Colonic mucosa (tissue), 4 donors: ENCODE measurements around the gene LNP1. TPM values are rescaled to one million over a fixed set of nuclear protein-coding genes. Genes with fewer than 3 reads are reported as not detected.
"Not testable (repeated sequence)": the region's sequence is repeated elsewhere in the genome, so short reads cannot be mapped to it uniquely, and the experiment has no call there.

Experiments used
- DNase-seq: peaks from one replicate; pipeline ENCODE4 v3.0.0-alpha.2; 2020
- H3K27ac ChIP-seq: fragments of 200-600 bp; one replicate; pipeline ENCODE4 v1.8.0; 2021
- H3K27me3 ChIP-seq: fragments of 200-600 bp; one replicate; pipeline ENCODE4 v1.8.0; 2021
- H3K36me3 ChIP-seq: fragments of 200-600 bp; one replicate; pipeline ENCODE4 v1.8.0; 2021
- H3K4me1 ChIP-seq: fragments of 200-600 bp; one replicate; pipeline ENCODE4 v1.8.0; 2021; ENCODE audit warnings: mild to moderate bottlenecking
- H3K4me3 ChIP-seq: fragments of 200-600 bp; one replicate; pipeline ENCODE4 v1.8.0; 2021
- H3K9ac ChIP-seq, 2 donors: one replicate each; pipeline ENCODE4 v1.7.0; 2013; ENCODE audit warnings: control low read depth in 2 of 2, low read depth in 2 of 2, low read length in 2 of 2
- H3K9me3 ChIP-seq: fragments of 200-600 bp; one replicate; pipeline ENCODE4 v1.8.0; 2021
- intact Hi-C: fragments of 100-400 bp; cut with DNase I; formaldehyde crosslinking; loops from one replicate; pipeline ENCODE4 v1.14.1; 2022
- total RNA-seq, 2 donors: library from RNA; stranded (reverse); fragmentation: NEBNext Ultra II Directional in 1 of 2; extraction: Animal tissue kit (Norgen Biotek cat#: 25700) in 1 of 2; gene quantifications; one replicate each; pipeline ENCODE4 v1.2.1, GENCODE V29; 2021
- TF ChIP-seq, protein P1 (sequence below): fragments of 200-600 bp; IDR thresholded peaks from one replicate; pipeline ENCODE4 v1.8.0; 2022; ENCODE audit warnings: antibody characterized with exemption, mild to moderate bottlenecking
- donor health status: healthy.
- donor health status: DM: no; HTN: no; CAD: no.
- donor health status: DM: no; HTN: no; CAD: no.

The LNP1 gene
- total RNA-seq, 2 donors from 2014 or later, result 0.74 to 1.4 TPM

DNA sequence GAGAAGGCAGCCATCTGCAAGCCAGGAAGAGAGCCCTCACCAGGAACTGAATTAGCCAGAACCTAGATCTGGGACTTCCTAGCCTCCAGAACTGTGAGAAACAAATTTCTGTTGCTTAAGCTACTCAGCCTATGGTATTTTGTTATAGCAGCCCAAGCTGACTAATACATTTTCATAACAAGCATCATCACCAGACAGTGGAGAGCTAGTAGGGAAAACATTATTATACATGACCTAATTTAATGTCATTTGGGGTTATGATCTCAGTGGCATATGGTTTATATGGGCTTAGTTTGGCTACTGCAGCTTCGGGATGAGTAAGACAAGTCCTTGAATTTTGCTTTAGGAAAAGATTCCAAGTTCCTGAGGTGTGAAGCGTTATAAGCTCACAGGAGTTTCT is 35.6 kb downstream of the LNP1 start:
- Histone ChIP-seq H3K27ac (no peak overlapping the region), H3K9ac (no peak overlapping the region), H3K4me1 (no peaks in the 10 kb centered on the region), H3K27me3 (no peaks in the 10 kb centered on the region), H3K36me3 (no peaks in the 10 kb centered on the region), H3K9me3 (no peaks in the 10 kb centered on the region), H3K4me3 (no peak overlapping the region)
- no peak for DNase-seq
- intact Hi-C loops, result no loop called here
- TF ChIP-seq, protein P1, sequence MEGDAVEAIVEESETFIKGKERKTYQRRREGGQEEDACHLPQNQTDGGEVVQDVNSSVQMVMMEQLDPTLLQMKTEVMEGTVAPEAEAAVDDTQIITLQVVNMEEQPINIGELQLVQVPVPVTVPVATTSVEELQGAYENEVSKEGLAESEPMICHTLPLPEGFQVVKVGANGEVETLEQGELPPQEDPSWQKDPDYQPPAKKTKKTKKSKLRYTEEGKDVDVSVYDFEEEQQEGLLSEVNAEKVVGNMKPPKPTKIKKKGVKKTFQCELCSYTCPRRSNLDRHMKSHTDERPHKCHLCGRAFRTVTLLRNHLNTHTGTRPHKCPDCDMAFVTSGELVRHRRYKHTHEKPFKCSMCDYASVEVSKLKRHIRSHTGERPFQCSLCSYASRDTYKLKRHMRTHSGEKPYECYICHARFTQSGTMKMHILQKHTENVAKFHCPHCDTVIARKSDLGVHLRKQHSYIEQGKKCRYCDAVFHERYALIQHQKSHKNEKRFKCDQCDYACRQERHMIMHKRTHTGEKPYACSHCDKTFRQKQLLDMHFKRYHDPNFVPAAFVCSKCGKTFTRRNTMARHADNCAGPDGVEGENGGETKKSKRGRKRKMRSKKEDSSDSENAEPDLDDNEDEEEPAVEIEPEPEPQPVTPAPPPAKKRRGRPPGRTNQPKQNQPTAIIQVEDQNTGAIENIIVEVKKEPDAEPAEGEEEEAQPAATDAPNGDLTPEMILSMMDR, result no peak

DNA sequence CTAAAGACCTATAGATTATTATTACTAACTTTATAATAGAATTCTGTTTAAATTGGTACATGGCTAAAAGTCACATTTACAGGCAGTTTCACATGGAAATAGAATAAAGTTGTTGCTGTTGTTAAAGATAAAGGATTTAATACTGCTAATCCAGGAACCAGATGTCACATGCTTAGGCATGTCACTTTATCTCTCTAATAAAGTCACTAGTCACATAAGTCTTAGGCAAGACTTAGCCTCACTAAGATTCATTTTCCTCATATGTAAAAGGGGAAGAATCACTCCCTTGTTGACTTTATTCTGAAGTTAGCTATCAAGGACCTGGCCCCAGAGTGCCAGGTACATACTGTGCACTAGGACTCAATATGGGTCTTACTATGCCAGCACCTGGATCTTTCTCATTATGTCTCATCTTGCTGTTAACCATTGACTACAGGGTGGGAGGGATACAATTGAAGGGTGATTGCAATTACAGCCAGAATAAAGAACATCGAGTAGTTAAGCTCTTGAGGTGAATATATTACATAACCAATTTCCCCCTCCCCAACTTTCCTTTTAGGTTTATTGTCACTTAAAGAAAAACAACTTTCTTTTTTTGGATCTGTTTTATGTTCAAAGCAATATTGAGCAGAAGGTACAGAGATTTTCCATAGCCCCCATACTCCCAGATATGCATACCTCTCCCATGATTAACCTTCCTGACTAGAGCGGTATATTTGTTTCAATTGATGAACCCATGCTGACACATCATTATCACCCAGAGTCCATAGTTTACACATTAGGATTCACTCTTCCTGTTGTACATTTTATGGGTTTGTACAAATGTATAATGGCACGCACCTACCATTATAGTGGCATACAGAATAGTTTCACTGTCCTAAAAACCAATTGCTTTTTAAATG is 36.6 kb downstream of the LNP1 start:
- Histone ChIP-seq H3K4me1 (no peaks in the 10 kb centered on the region), H3K9ac (no peak overlapping the region), H3K27ac (no peak overlapping the region), H3K9me3 (no peaks in the 10 kb centered on the region), H3K36me3 (no peaks in the 10 kb centered on the region), H3K4me3 (no peak overlapping the region), H3K27me3 (no peaks in the 10 kb centered on the region)
- intact Hi-C loops, result no loop called here
- TF ChIP-seq, protein P1, result no peak
- no peak for DNase-seq

DNA sequence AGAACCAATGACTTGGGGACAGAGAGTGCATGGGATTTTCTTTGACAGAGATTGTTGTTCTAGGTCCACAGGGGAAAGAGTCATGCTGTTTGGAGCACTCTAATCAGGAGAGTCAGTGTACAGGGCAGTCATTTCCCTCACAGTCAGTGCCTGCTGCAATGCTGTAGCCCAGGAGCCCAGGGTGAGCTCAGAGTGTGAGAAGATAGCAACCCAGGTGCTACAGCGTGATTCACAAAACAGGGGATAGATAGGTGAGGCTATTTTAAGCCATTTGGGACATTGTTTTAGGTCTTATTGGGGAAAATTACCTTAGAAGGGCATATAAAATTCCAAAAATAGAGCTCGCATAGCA is 37.3 kb downstream of the LNP1 start:
- TF ChIP-seq, protein P1, result no peak
- intact Hi-C loops, result no loop called here
- no peak overlapping the region for H3K27ac ChIP-seq
- no peak overlapping the region for H3K4me3 ChIP-seq
- H3K9me3 ChIP-seq, result no peaks in the 10 kb centered on the region
- no peaks in the 10 kb centered on the region for H3K4me1 ChIP-seq
- H3K27me3 ChIP-seq, result no peaks in the 10 kb centered on the region
- H3K36me3 ChIP-seq, result no peaks in the 10 kb centered on the region
- no peak overlapping the region for H3K9ac ChIP-seq
- no peak for DNase-seq

DNA sequence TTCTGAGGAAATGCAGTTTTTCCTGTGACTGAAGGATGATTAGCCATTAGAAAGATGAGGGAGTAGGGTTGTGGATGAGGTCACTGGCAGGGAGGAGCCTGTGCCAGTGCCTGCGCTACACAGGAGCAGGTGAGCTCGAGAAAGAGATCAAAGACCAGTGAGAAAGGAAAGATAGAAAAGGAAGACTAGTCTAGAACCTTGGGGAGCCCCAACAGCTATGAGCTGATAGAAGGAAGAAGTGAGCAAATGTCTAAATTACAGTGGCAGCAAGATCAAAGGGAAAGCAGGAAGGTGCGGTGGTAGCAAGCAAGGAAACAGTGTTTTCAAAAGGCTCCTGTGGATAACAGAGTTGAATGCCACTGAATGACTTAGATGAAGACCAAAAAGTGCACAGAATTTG is 39.6 kb downstream of the LNP1 start:
- intact Hi-C loops, result no loop called here
- no peak for DNase-seq
- Histone ChIP-seq H3K9me3 (no peaks in the 10 kb centered on the region), H3K4me3 (no peak overlapping the region), H3K36me3 (no peaks in the 10 kb centered on the region), H3K27ac (no peak overlapping the region), H3K4me1 (no peaks in the 10 kb centered on the region), H3K27me3 (no peaks in the 10 kb centered on the region), H3K9ac (no peak overlapping the region)
- TF ChIP-seq, protein P1, result no peak

DNA sequence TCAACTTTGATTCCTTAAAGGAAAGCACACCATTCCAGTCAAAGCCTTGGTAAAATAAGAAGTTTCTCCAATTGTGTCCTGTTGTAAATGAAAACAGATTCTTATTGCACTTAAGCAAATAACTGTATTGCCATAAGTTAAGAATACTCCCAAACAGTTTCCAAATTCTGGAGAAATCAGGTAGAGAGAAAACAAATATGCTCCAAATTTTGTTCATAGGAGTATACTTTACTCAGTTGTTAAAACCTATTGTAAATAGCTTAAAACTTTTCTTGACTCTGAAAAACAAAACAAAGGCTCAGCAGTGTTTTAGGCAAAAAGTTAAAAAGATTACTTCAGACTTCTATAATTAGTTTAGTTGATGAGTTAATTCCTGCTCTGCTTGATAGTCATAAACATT is 42.4 kb downstream of the LNP1 start:
- intact Hi-C loops, result no loop called here
- H3K4me3 ChIP-seq, result no peak overlapping the region
- H3K9me3 ChIP-seq, result no peaks in the 10 kb centered on the region
- no peaks in the 10 kb centered on the region for H3K4me1 ChIP-seq
- H3K9ac ChIP-seq, result no peak overlapping the region
- no peak overlapping the region for H3K27ac ChIP-seq
- no peak for DNase-seq
- H3K36me3 ChIP-seq, result no peaks in the 10 kb centered on the region
- TF ChIP-seq, protein P1, result no peak
- H3K27me3 ChIP-seq, result no peaks in the 10 kb centered on the region

DNA sequence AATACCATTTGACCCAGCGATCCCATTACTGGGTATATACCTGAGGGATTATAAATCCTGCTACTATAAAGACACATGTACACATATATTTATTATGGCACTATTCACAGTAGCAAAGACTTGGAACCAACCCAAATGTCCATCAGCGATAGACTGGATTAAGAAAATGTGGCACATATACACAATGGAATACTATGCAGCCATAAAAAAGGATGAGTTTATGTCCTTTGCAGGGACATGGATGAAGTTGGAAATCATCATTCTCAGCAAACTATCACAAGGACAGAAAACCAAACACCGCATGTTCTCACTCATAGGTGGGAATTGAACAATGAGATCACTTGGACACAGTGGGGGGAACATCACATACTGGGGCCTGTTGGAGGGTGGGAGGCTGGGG is 45.7 kb downstream of the LNP1 start:
- DNase-seq, H3K36me3 ChIP-seq, H3K27me3 ChIP-seq, H3K27ac ChIP-seq, H3K4me1 ChIP-seq, H3K4me3 ChIP-seq, H3K9me3 ChIP-seq, H3K9ac ChIP-seq, intact Hi-C loops: not testable (repeated sequence)
